ENCODE data around the gene BRI3. TPM values are rescaled to one million over a fixed set of nuclear protein-coding genes. Genes with fewer than 3 reads are reported as not detected.

BRI3 gene
- total and polyA plus RNA-seq, 2 of the 8 experiments (the other 6 are each of a cell fraction or from before 2014, with no cell fraction given) = 77.5 to 93.4 TPM

DNA sequence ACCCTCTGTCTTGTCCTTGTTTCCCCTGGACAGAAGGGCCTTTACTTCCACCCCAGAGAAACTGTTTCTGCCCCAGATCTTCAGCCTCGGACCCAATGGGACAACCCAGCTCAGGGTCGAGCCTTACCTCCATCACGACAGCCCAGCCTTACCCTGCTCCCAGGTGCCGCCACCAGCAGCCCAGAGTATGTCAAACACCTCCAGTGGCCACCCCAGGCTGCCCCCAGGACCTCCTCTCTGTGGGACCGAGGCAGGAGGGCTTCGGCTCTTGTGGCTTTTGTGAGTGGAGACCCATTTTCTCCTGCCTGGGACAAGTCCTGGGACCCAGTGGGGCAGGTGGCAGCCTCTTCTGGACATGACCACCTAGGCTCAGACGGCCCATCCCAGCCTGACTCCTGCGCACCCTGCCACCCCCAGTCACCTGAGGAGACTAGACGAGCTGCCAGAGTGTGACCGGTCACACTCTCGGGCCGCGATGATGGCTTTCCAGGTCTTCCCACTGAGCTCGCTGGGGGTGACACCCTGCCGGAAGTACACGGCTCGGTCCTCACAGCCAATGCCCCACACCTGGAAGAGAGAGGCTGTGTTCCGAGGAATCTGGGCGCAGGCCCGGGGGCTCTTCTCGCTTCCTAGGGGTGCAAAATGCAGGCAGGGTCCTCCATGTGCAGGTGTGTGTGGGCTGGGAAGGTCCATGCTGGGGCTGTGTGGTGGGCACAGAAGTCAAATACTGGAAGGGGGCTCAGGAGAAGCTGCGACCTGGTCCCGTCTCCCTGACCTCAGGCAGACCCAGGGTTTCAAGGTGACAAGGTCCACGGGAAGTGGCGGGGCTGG lies 44.9 kb upstream of the BRI3 start:
- WGBS, 2 experiments (ENCODE audit: extremely low coverage in 1 of 2, insufficient coverage in 1 of 2, insufficient read length in 1 of 2, insufficient replicate concordance in 2 of 2, low coverage in 1 of 2, low lambda C conversion rate in 2 of 2, missing lambda C conversion rate in 1 of 2) = 91% methylated on average over 25 of the region's 25 CpGs; no CpG with 5 or more reads in 1 of the 2 experiments
- Histone ChIP-seq H3K79me1 (ENCODE audit: low read depth, low read length) (no peaks in the 10 kb centered on the region), H3K4me1 (replicated peaks in 1 of 4; ENCODE audit: control insufficient read depth in 3 of 4, insufficient read depth in 4 of 4, low read length in 3 of 4) (peaks cover 0 to 1% (median 0%) of the 10 kb centered on the region in 4 experiments; a peak in 3 of 7 replicates), H3K56ac (replicated peaks; ENCODE audit: insufficient read length, low read depth, low read length) (no peak overlapping the region), H3K4ac (replicated peaks; ENCODE audit: insufficient read length, low read depth, low read length) (no peak overlapping the region), H3K36me3 (ENCODE audit: control insufficient read depth in 2 of 4, insufficient read depth in 4 of 4, low read length in 3 of 4) (no peaks in the 10 kb centered on the region), H3K79me2 (ENCODE audit: control insufficient read depth in 1 of 2, insufficient read depth in 2 of 2, low read length in 2 of 2) (no peaks in the 10 kb centered on the region), H4K91ac (replicated peaks; ENCODE audit: insufficient read length, low read length) (no peak overlapping the region), H4K8ac (ENCODE audit: extremely low read depth, insufficient read depth, low read length) (no peak overlapping the region), H3K23me2 (ENCODE audit: low read depth, low read length) (no peaks in the 10 kb centered on the region), H3K18ac (ENCODE audit: extremely low read depth, low read length) (no peak overlapping the region), H3K27me3 (replicated peaks in 1 of 4; ENCODE audit: control insufficient read depth in 3 of 4, extremely low read depth in 1 of 4, insufficient read depth in 3 of 4, low read length in 3 of 4) (no peaks in the 10 kb centered on the region), H2BK120ac (replicated peaks; ENCODE audit: low read depth, low read length) (no peak overlapping the region), H2BK12ac (ENCODE audit: low read depth, low read length) (no peak overlapping the region), H3K27ac (ENCODE audit: low read depth, low read length) (no peak overlapping the region), H4K5ac (ENCODE audit: insufficient read length, low read depth, low read length) (no peak overlapping the region), H2BK15ac (ENCODE audit: low read length) (no peak overlapping the region), H3K14ac (ENCODE audit: insufficient read length) (no peak overlapping the region), H4K20me1 (replicated peaks in 1 of 2; ENCODE audit: control insufficient read depth in 1 of 2, insufficient read depth in 2 of 2, low read length in 2 of 2) (peaks cover 0 to 2% of the 10 kb centered on the region in 2 experiments), H2BK20ac (ENCODE audit: low read length) (no peak overlapping the region), H3K9ac (replicated peaks in 1 of 4; ENCODE audit: extremely low read depth in 1 of 4, low read depth in 3 of 4, low read length in 3 of 4) (no peak overlapping the region), H3K4me3 (ENCODE audit: extremely low read depth in 1 of 4, insufficient read depth in 2 of 4, low read depth in 3 of 4, low read length in 4 of 4) (no peak overlapping the region), H2BK5ac (ENCODE audit: low read depth, low read length) (no peak overlapping the region), H3K4me2 (ENCODE audit: insufficient read depth in 1 of 2, low read depth in 2 of 2, low read length in 2 of 2) (no peak overlapping the region), H3K9me3 (ENCODE audit: insufficient read depth in 2 of 2, low read depth in 1 of 2, low read length in 1 of 2) (no peaks in the 10 kb centered on the region), H3K23ac (ENCODE audit: insufficient read length) (no peak overlapping the region), H2AK5ac (ENCODE audit: low read depth, low read length) (no peak overlapping the region), H2AFZ (ENCODE audit: low read length) (no peak overlapping the region)
- FAIRE-seq (no peak), DNase-seq (ENCODE audit: low read depth in 1 of 2, low spot score in 2 of 2) (no peak)
- CTCF ChIA-PET (ENCODE audit: partially characterized antibody) = interaction anchor here (2.0 kb wide), 1 partner anchor 68 kb away, joined by 5 read pairs; no protein-coding TSS in a partner anchor
- no peak for TF ChIP-seq EGR1 (IDR thresholded peaks at IDR 0.05; ENCODE audit: borderline replicate concordance, low read depth, low read length)
- no peak for TF ChIP-seq JUND (IDR thresholded peaks at IDR 0.05; ENCODE audit: low read length)
- no peak for TF ChIP-seq SAP30 (IDR thresholded peaks at IDR 0.05; ENCODE audit: insufficient read depth, insufficient replicate concordance, low read length)
- TF ChIP-seq BACH1 (IDR thresholded peaks at IDR 0.05; ENCODE audit: low read length) = no peak
- no peak for TF ChIP-seq HDAC2 (IDR thresholded peaks at IDR 0.05; ENCODE audit: borderline replicate concordance in 1 of 2, low read depth in 2 of 2, low read length in 2 of 2)
- POLR2A ChIA-PET (ENCODE audit: partially characterized antibody) = interaction anchor here (0.9 kb wide), 1 partner anchor 25 kb away, joined by 3 read pairs; the partner anchor contains the start of gene BHLHA15
